GM18511 (cell line): ENCODE results near the gene IFI27L1.
A peak's percentile ranks its signal among the peaks of the same experiment; 100 is the strongest.

Source experiments
- ATAC-seq: cut with Tn5 transposase; IDR thresholded peaks from one replicate; pipeline ENCODE4 v1.9.1; 2021; ENCODE audit warnings: mild to moderate bottlenecking, moderate library complexity; ENCODE audit not compliant: unreplicated experiment

The IFI27L1 gene

GRCh38 chr14:94129758-94130414 is 48.8 kb downstream of the IFI27L1 start:
- no peak for ATAC-seq

GRCh38 chr14:94132285-94132887 is 51.3 kb downstream of the IFI27L1 start:
- no peak for ATAC-seq

GRCh38 chr14:94135476-94135875 is 54.4 kb downstream of the IFI27L1 start:
- no peak for ATAC-seq

GRCh38 chr14:94136575-94137331 is 55.6 kb downstream of the IFI27L1 start:
- ATAC-seq: peak; percentile 80

DNA sequence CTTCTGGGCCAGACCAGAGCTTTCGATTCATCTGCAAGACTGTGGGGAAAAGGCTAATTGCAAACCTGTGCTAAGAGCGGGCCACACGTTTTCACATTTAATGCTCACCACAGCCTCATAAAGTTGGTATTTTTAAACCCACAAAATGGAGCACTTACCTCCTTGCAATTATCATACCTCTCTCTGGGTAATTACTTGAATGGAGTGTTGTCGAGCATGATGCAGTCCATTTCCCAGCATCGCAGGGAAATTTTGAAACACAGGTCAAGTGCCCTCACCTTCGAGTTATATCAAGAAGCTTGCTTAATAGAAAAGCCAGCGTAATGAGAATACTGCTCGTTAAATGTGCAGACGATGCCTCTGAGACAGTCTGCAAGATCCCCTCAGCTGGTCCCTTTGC is 57.1 kb downstream of the IFI27L1 start:
- ATAC-seq: no peak

DNA sequence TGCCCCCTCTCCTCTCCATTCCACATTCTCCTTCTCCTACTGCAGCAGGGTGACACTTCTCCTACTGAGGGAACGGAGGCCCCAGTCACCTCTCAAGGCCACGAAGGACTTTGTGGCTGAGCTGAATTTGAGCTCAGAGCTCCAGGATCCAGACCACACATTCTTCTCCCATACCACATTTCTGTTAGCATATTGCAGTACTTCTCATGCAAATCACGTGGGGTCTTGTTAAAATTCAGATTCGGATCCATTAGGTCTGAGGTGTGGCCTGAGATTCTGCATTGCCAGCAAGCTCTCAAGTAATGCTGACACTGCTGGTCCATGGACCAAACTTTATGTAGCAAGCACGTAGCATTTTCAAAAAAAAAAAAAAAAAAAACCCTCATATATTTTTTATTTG is 57.9 kb downstream of the IFI27L1 start:
- ATAC-seq: no peak

GRCh38 chr14:94139421-94139820 is 58.3 kb downstream of the IFI27L1 start:
- no peak for ATAC-seq

- no peak for ATAC-seq
Observed at GRCh38 chr14:94142247-94142646, 61.1 kb downstream of the IFI27L1 start.

DNA sequence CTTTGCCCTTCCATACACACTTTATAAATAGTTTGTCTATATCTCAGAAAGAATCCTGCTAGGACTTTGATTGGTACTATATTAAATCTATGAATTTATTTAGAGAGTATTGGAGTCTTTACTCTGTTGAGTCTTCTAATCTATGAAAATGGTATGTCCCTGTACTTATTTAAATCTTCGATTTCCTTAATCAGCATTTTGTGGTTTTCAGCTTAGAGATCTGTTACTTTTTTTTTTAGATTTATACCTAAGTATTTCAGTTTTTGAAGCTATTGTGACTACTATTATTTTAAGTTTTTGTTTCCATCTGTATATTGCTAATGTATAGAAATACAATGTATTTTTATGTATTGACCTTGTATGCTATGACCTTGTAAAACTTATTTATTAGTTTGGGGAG is 61.7 kb downstream of the IFI27L1 start:
- no peak for ATAC-seq

DNA sequence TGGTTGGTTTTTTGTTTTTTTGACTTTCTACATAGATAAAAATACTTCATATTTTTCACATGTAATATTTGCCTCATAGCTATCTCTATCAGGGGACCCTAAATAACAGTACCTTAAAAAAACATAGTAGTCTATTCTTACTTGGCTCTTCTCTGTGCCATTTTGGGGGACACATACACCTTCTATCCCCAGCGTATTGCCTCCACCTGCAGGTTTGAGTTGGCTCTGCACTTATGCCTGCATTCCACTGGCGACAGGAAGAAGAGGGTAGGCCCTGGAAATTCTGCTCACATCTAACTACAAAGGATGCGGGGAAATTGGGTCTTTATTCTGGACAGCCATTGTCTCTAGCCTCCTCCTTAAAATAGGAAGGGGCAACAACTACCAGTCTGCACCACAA is 62.1 kb downstream of the IFI27L1 start:
- ATAC-seq: no peak

GRCh38 chr14:94143711-94144110 is 62.6 kb downstream of the IFI27L1 start:
- no peak for ATAC-seq

GRCh38 chr14:94144765-94145164 is 63.7 kb downstream of the IFI27L1 start:
- no peak for ATAC-seq

- ATAC-seq: no peak
Observed at GRCh38 chr14:94145902-94146527, 64.9 kb downstream of the IFI27L1 start.
